RPMI7951 (cell line): ENCODE data around the gene EXTL1. TPM values are rescaled to one million over a fixed set of nuclear protein-coding genes. Genes with fewer than 3 reads are reported as not detected.

Source experiments
- DNase-seq: peaks from one replicate; pipeline ENCODE4 v3.0.0-alpha.2; 2012; ENCODE audit warnings: low read depth
- total RNA-seq: library from RNA; depleted of rRNA; stranded (reverse); fragments of >200 nt; shearing (Covaris generic); gene quantifications from 2 replicates; pipeline ENCODE4 v1.2.3, GENCODE V29; 2014

Gene EXTL1
- total RNA-seq, 1 experiment from 2014 or later: 4.1 TPM

GRCh38 chr1:26041401-26041800 lies 19.8 kb downstream of the EXTL1 start:
- DNase-seq: no peak

GRCh38 chr1:26041978-26042377 lies 20.4 kb downstream of the EXTL1 start:
- DNase-seq: no peak

GRCh38 chr1:26043765-26044164 lies 22.2 kb downstream of the EXTL1 start:
- no peak for DNase-seq

- DNase-seq: no peak
Measured at GRCh38 chr1:26044414-26044813, 22.8 kb downstream of the EXTL1 start.

- DNase-seq: no peak
Measured at GRCh38 chr1:26044971-26045721, 23.6 kb downstream of the EXTL1 start.

GRCh38 chr1:26045722-26046245 lies 24.2 kb downstream of the EXTL1 start, which contains the start of gene SLC30A2:
TSS of gene SLC30A2 (minus strand) at chr1:26046118. CDS start at chr1:26045896, 222 bp downstream.
- no peak for DNase-seq

- no peak for DNase-seq
Measured at GRCh38 chr1:26046246-26047095, 24.9 kb downstream of the EXTL1 start.

- DNase-seq: no peak
Measured at GRCh38 chr1:26047278-26047874, 25.8 kb downstream of the EXTL1 start.

GRCh38 chr1:26049531-26050247 lies 28.1 kb downstream of the EXTL1 start:
- DNase-seq: peak; percentile 28

- DNase-seq: no peak
Measured at GRCh38 chr1:26050248-26050640, 28.7 kb downstream of the EXTL1 start.

GRCh38 chr1:26053718-26054560 lies 32.4 kb downstream of the EXTL1 start:
- DNase-seq: no peak

- no peak for DNase-seq
Measured at GRCh38 chr1:26055041-26055440, 33.5 kb downstream of the EXTL1 start.

- DNase-seq: no peak
Measured at GRCh38 chr1:26057189-26057588, 35.6 kb downstream of the EXTL1 start.

GRCh38 chr1:26058052-26058595 lies 36.5 kb downstream of the EXTL1 start:
- DNase-seq: no peak

GRCh38 chr1:26059906-26060305 lies 38.3 kb downstream of the EXTL1 start:
- DNase-seq: no peak

GRCh38 chr1:26060832-26061574 lies 39.4 kb downstream of the EXTL1 start:
- no peak for DNase-seq

GRCh38 chr1:26064553-26064952 lies 43.0 kb downstream of the EXTL1 start:
- no peak for DNase-seq

- DNase-seq: no peak
Measured at GRCh38 chr1:26066160-26066559, 44.6 kb downstream of the EXTL1 start.

GRCh38 chr1:26066857-26067256 lies 45.3 kb downstream of the EXTL1 start:
- DNase-seq: no peak
